Kidney (tissue), 14 donors: ENCODE measurements around the gene UBE2J2. TPM values are rescaled to one million over a fixed set of nuclear protein-coding genes. Genes with fewer than 3 reads are reported as not detected.

ENCODE experiments used
- DNase-seq, 5 donors: peaks; one replicate each; pipeline ENCODE4 v3.0.0-alpha.2; 2013 to 2020
- FAIRE-seq: peaks from 2 replicates; lab custom pipeline; 2012; peaks lifted over from hg19 to GRCh38; lab: Jason Lieb, UNC
- H3K27ac ChIP-seq, 2 donors: one replicate each; pipeline ENCODE4 v1.7.0; 2013; ENCODE audit warnings: low read depth in 2 of 2, low read length in 2 of 2, inconsistent platforms in 1 of 2
- H3K27me3 ChIP-seq: one replicate; pipeline ENCODE4 v1.7.1; 2013; ENCODE audit warnings: low read length, inconsistent platforms; ENCODE audit not compliant: control insufficient read depth, insufficient read depth
- H3K36me3 ChIP-seq, 3 donors: one replicate each; pipeline versions ENCODE4 v1.7.0 to v1.7.1; 2013; ENCODE audit warnings: low read length in 3 of 3, control low read depth in 1 of 3, inconsistent platforms in 1 of 3; ENCODE audit not compliant: insufficient read depth in 3 of 3, control insufficient read depth in 2 of 3
- H3K4me1 ChIP-seq, 3 donors: one replicate each; pipeline versions ENCODE4 v1.7.0 to v1.7.1; 2013; ENCODE audit warnings: low read length in 3 of 3, inconsistent platforms in 1 of 3, low read depth in 1 of 3; ENCODE audit not compliant: control insufficient read depth in 2 of 3, insufficient read depth in 2 of 3
- H3K4me3 ChIP-seq, 3 donors: one replicate each; pipeline versions ENCODE4 v1.7.0 to v1.8.1; 2013; ENCODE audit warnings: low read length in 3 of 3, control low read depth in 1 of 3, inconsistent platforms in 1 of 3
- H3K9ac ChIP-seq, 3 donors: one replicate each; pipeline versions ENCODE4 v1.7.0 to v1.7.1; 2013; ENCODE audit warnings: low read length in 3 of 3, control low read depth in 1 of 3, inconsistent platforms in 1 of 3
- H3K9me3 ChIP-seq, 3 donors: one replicate each; pipeline versions ENCODE4 v1.7.0 to v1.7.1; 2013; ENCODE audit warnings: low read length in 3 of 3, control low read depth in 1 of 3, inconsistent platforms in 1 of 3; ENCODE audit not compliant: control insufficient read depth in 2 of 3, insufficient read depth in 1 of 3
- CTCF ChIP-seq: IDR thresholded peaks from 3 replicates; pipeline ENCODE4 v1.5.1; 2012; ENCODE audit warnings: mild to moderate bottlenecking, moderate library complexity, borderline replicate concordance; ENCODE audit not compliant: insufficient read depth; ENCODE audit errors: extremely low read depth
- intact Hi-C: fragments of 100-400 bp; cut with DNase I; formaldehyde crosslinking; loops from one replicate; pipeline ENCODE4 v1.11.1; 2022
- polyA plus RNA-seq: library from polyadenylated mRNA; stranded (reverse); fragments of 350-450 nt; fragmentation: Illumina TruSeq; extraction: RNeasy Lipid Tissue Mini Kit (QIAGEN cat#74804); gene quantifications from one replicate; pipeline ENCODE4 v1.2.3, GENCODE V29; 2014; ENCODE audit warnings: low read depth, low replicate concordance; ENCODE audit not compliant: insufficient read depth
- total RNA-seq: library from RNA; stranded (reverse); fragmentation: NEBNext Ultra II Directional; extraction: Animal tissue kit (Norgen Biotek cat#: 25700); gene quantifications from one replicate; pipeline ENCODE4 v1.2.1, GENCODE V29; 2021
- donor health status: control.
- donor health status: control.
- donor health status: control.
- donor health status: control.
- donor health status: control.
- donor health status: DM: yes; HTN: yes; CAD: no.
- donor health status: Normal renal cell carcinoma (clear cell type).

UBE2J2 gene
- total and polyA plus RNA-seq, 2 donors from 2014 or later, result 56.6 to 57.4 TPM

DNA sequence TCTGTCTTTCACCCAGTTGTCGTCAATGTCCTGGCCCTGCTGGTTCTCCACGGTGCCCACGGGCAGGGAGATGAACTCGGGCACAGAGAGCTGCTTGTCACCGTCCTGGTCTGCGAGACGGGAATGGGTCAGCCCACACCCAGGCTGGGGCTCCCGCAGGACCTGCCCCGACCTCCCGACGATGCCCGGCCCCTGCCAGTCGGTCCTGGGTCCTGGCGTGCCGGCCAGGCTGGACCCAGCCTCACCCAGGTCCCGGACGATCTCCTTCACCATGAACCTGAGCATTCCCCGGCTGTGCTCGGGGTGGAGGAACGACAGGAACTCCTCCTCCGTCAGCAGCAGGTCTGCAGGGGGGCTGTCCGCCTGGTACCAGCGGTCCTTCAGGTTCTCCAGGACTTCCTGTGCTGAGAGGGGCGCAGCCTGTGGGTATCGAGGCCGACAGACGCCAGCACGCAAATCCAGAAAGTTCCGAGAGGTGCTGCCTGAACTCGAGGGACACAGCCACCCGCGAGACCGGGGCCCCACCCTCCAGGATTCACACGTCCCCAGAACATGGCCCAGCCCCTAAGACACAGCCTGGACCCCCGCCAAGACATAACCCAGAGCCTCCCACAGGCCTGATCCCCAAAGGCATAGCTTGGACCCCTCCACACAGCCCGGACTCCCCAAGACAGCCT, 55.0 kb downstream of the UBE2J2 start:
- Histone ChIP-seq H3K4me1 (peaks cover 0 to 2% (median 0%) of the 10 kb centered on the region in 3 donors), H3K4me3 (no peak overlapping the region), H3K9ac (no peak overlapping the region), H3K27me3 (no peaks in the 10 kb centered on the region), H3K9me3 (no peaks in the 10 kb centered on the region), H3K36me3 (peaks cover 4 to 20% (median 14%) of the 10 kb centered on the region in 3 donors), H3K27ac (no peak overlapping the region)
- TF ChIP-seq CTCF, result no peak
- DNase-seq (no peak), FAIRE-seq (no peak)
- intact Hi-C loops, result no loop called here

- Histone ChIP-seq H3K36me3 (peaks cover 3 to 16% (median 10%) of the 10 kb centered on the region in 3 donors), H3K9me3 (no peaks in the 10 kb centered on the region), H3K27ac (no peak overlapping the region), H3K27me3 (no peaks in the 10 kb centered on the region), H3K4me3 (no peak overlapping the region), H3K4me1 (peaks cover 0 to 4% (median 0%) of the 10 kb centered on the region in 3 donors), H3K9ac (no peak overlapping the region)
- no peak for FAIRE-seq
- no peak for TF ChIP-seq CTCF
- intact Hi-C loops, result no loop called here
- DNase-seq, result no peak
These were observed 55.8 kb downstream of the UBE2J2 start for GRCh38 chr1:1217621-1218523.

- FAIRE-seq (no peak), DNase-seq (no peak)
- H3K4me1 ChIP-seq, result peaks cover 0 to 4% (median 0%) of the 10 kb centered on the region in 3 donors
- no peak overlapping the region for H3K27ac ChIP-seq
- no peak overlapping the region for H3K4me3 ChIP-seq
- H3K9ac ChIP-seq, result no peak overlapping the region
- no peak for TF ChIP-seq CTCF
- no peaks in the 10 kb centered on the region for H3K27me3 ChIP-seq
- H3K36me3 ChIP-seq, result peaks cover 0 to 11% (median 6%) of the 10 kb centered on the region in 3 donors
- intact Hi-C loops, result no loop called here
- H3K9me3 ChIP-seq, result no peaks in the 10 kb centered on the region
These were observed 56.7 kb downstream of the UBE2J2 start for GRCh38 chr1:1216770-1217620.
